Astrocyte (in vitro differentiated cells and primary cell): ENCODE results near the gene CASK. TPM values are rescaled to one million over a fixed set of nuclear protein-coding genes. Genes with fewer than 3 reads are reported as not detected.

Source experiments
- DNase-seq: peaks from one replicate; pipeline ENCODE4 v3.0.0-alpha.2; 2010; ENCODE audit warnings: low read depth
- FAIRE-seq: peaks from 2 replicates; lab custom pipeline; 2011; peaks lifted over from hg19 to GRCh38; lab: Jason Lieb, UNC
- H2AFZ ChIP-seq: 2 replicates; pipeline ENCODE4 v1.6.0; 2012; ENCODE audit warnings: low read depth, low read length, inconsistent platforms
- H3K27ac ChIP-seq: 2 replicates; pipeline ENCODE4 v1.5.1; 2011; ENCODE audit warnings: low read depth, low read length, inconsistent platforms
- H3K27me3 ChIP-seq: 2 replicates; pipeline ENCODE4 v1.6.0; 2011; ENCODE audit warnings: low read length, inconsistent platforms; ENCODE audit not compliant: insufficient read depth
- H3K36me3 ChIP-seq: 2 replicates; pipeline ENCODE4 v1.5.1; 2011; ENCODE audit warnings: low read length, inconsistent platforms; ENCODE audit not compliant: insufficient read depth
- H3K4me1 ChIP-seq: 2 replicates; pipeline ENCODE4 v1.5.1; 2011; ENCODE audit warnings: low read length, inconsistent platforms; ENCODE audit not compliant: insufficient read depth
- H3K4me2 ChIP-seq: 2 replicates; pipeline ENCODE4 v1.6.0; 2012; ENCODE audit warnings: low read length, inconsistent platforms
- H3K4me3 ChIP-seq: 2 replicates; pipeline ENCODE4 v1.5.1; 2011; ENCODE audit warnings: low read depth, mild to moderate bottlenecking, low read length, inconsistent platforms; ENCODE audit not compliant: insufficient read depth
- H3K79me2 ChIP-seq: 2 replicates; pipeline ENCODE4 v1.6.0; 2012; ENCODE audit warnings: mild to moderate bottlenecking, low read length, inconsistent platforms; ENCODE audit not compliant: insufficient read depth
- H3K9ac ChIP-seq: 2 replicates; pipeline ENCODE4 v1.6.0; 2012; ENCODE audit warnings: mild to moderate bottlenecking, low read length, inconsistent platforms
- H3K9me3 ChIP-seq: 2 replicates; pipeline ENCODE4 v1.5.1; 2012; ENCODE audit warnings: low read depth, mild to moderate bottlenecking, low read length, inconsistent platforms; ENCODE audit not compliant: insufficient read depth
- H4K20me1 ChIP-seq: 2 replicates; pipeline ENCODE4 v1.6.0; 2012; ENCODE audit warnings: low read length, inconsistent platforms; ENCODE audit not compliant: insufficient read depth
- H3K27ac Mint-ChIP-seq: one replicate; pipeline ENCODE4 v1.8.0; 2021; ENCODE audit warnings: mild to moderate bottlenecking, mixed read lengths; ENCODE audit not compliant: unreplicated experiment
- H3K27me3 Mint-ChIP-seq: one replicate; pipeline ENCODE4 v1.8.0; 2021; ENCODE audit warnings: low read depth, mixed read lengths; ENCODE audit not compliant: unreplicated experiment
- H3K36me3 Mint-ChIP-seq: one replicate; pipeline ENCODE4 v1.8.0; 2021; ENCODE audit warnings: low read depth, mixed read lengths; ENCODE audit not compliant: unreplicated experiment
- H3K4me1 Mint-ChIP-seq: one replicate; pipeline ENCODE4 v1.8.0; 2021; ENCODE audit warnings: low read depth, mixed read lengths; ENCODE audit not compliant: unreplicated experiment
- H3K4me3 Mint-ChIP-seq: one replicate; pipeline ENCODE4 v1.8.0; 2021; ENCODE audit warnings: mild to moderate bottlenecking, moderate library complexity, mixed read lengths; ENCODE audit not compliant: unreplicated experiment
- H3K9me3 Mint-ChIP-seq: one replicate; pipeline ENCODE4 v1.8.0; 2021; ENCODE audit warnings: mild to moderate bottlenecking, mixed read lengths; ENCODE audit not compliant: unreplicated experiment
- CTCF ChIP-seq: IDR thresholded peaks from 2 replicates; pipeline ENCODE4 v1.5.1; 2011; ENCODE audit warnings: low read depth, mild to moderate bottlenecking, inconsistent platforms, low read length, moderate library complexity; ENCODE audit not compliant: insufficient read depth
- EZH2 ChIP-seq: IDR thresholded peaks from 2 replicates; pipeline ENCODE4 v1.6.1; 2012; ENCODE audit warnings: mild to moderate bottlenecking, low read length, inconsistent platforms; ENCODE audit not compliant: insufficient read depth
- total RNA-seq: library from RNA; stranded (reverse); gene quantifications from 2 replicates; pipeline ENCODE4 v1.2.1, GENCODE V29; 2021

Gene CASK
- total RNA-seq, 1 donor from 2014 or later = 99.3 TPM

GRCh38 chrX:41789374-41789773, 134.0 kb downstream of the CASK start:
- no peaks in the 10 kb centered on the region for H3K27me3 ChIP-seq
- no peak overlapping the region for H3K27ac ChIP-seq
- H3K4me3 ChIP-seq = no peak overlapping the region
- H3K4me1 ChIP-seq = no peaks in the 10 kb centered on the region
- Mint-ChIP-seq H3K36me3 (peaks cover 4% of the 10 kb centered on the region), H3K27me3 (no peaks in the 10 kb centered on the region), H3K9me3 (no peaks in the 10 kb centered on the region), H3K4me1 (peaks cover 7% of the 10 kb centered on the region), H3K4me3 (no peak overlapping the region), H3K27ac (no peak overlapping the region)
- no peaks in the 10 kb centered on the region for H3K36me3 ChIP-seq
- no peaks in the 10 kb centered on the region for H3K9me3 ChIP-seq
- H3K9ac ChIP-seq = no peak overlapping the region
- no peak overlapping the region for H2AFZ ChIP-seq
- no peak for TF ChIP-seq EZH2
- TF ChIP-seq CTCF = no peak
- DNase-seq = no peak
- no peak for FAIRE-seq
- H4K20me1 ChIP-seq = no peaks in the 10 kb centered on the region
- H3K4me2 ChIP-seq = no peak overlapping the region
- H3K79me2 ChIP-seq = no peaks in the 10 kb centered on the region

- Mint-ChIP-seq H3K9me3 (no peaks in the 10 kb centered on the region), H3K36me3 (peaks cover 4% of the 10 kb centered on the region), H3K27ac (no peak overlapping the region), H3K4me3 (no peak overlapping the region), H3K4me1 (peaks cover 10% of the 10 kb centered on the region), H3K27me3 (no peaks in the 10 kb centered on the region)
- no peaks in the 10 kb centered on the region for H3K79me2 ChIP-seq
- no peaks in the 10 kb centered on the region for H3K4me1 ChIP-seq
- no peaks in the 10 kb centered on the region for H3K27me3 ChIP-seq
- no peak overlapping the region for H3K27ac ChIP-seq
- DNase-seq = peak; percentile 34
- no peak overlapping the region for H2AFZ ChIP-seq
- H3K9ac ChIP-seq = no peak overlapping the region
- FAIRE-seq = peak; percentile 73
- no peaks in the 10 kb centered on the region for H4K20me1 ChIP-seq
- no peaks in the 10 kb centered on the region for H3K9me3 ChIP-seq
- no peak overlapping the region for H3K4me2 ChIP-seq
- H3K36me3 ChIP-seq = no peaks in the 10 kb centered on the region
- TF ChIP-seq CTCF = no peak
- no peak for TF ChIP-seq EZH2
- no peak overlapping the region for H3K4me3 ChIP-seq
Observed at GRCh38 chrX:41785685-41786084, 137.7 kb downstream of the CASK start.

GRCh38 chrX:41781500-41781899, 141.9 kb downstream of the CASK start:
- Histone ChIP-seq H3K79me2 (no peaks in the 10 kb centered on the region), H3K27me3 (no peaks in the 10 kb centered on the region), H3K9ac (peak overlapping the region; percentile 0), H3K9me3 (no peaks in the 10 kb centered on the region), H3K4me3 (no peak overlapping the region), H2AFZ (no peak overlapping the region), H3K4me1 (peaks cover 8% of the 10 kb centered on the region), H3K27ac (peak overlapping the region; percentile 33), H3K4me2 (no peak overlapping the region), H4K20me1 (peaks cover 4% of the 10 kb centered on the region), H3K36me3 (no peaks in the 10 kb centered on the region)
- H3K36me3 Mint-ChIP-seq = peaks cover 4% of the 10 kb centered on the region
- H3K4me3 Mint-ChIP-seq = no peak overlapping the region
- peak; percentile 99 for FAIRE-seq
- H3K27me3 Mint-ChIP-seq = no peaks in the 10 kb centered on the region
- TF ChIP-seq CTCF (peak; percentile 61), EZH2 (no peak)
- H3K27ac Mint-ChIP-seq = no peak overlapping the region
- H3K9me3 Mint-ChIP-seq = no peaks in the 10 kb centered on the region
- H3K4me1 Mint-ChIP-seq = peaks cover 16% of the 10 kb centered on the region
- peak; percentile 36 for DNase-seq
